Prostate gland (tissue), 2 donors: Measurements from ENCODE around the gene SPOCK1.

Source experiments
- POLR2A ChIP-seq: fragments of 450-650 bp; IDR thresholded peaks from one replicate; pipeline ENCODE4 v1.6.1; 2016; ENCODE audit warnings: antibody characterized with exemption, mild to moderate bottlenecking
- POLR2AphosphoS5 ChIP-seq: sonication (generic); formaldehyde crosslinking; IDR thresholded peaks from one replicate; pipeline ENCODE4 v1.6.1; 2017; ENCODE audit warnings: antibody characterized with exemption
- TF ChIP-seq, protein P1 (sequence below), 4 experiments: fragments of 200-600 bp in 2 of 4; fragments of 450-650 bp in 2 of 4; sonication (generic) in 2 of 4; IDR thresholded peaks; 1 replicate in 3 of 4; 2 replicates in 1 of 4; pipeline ENCODE4 v1.5.1; 2016 to 2019; ENCODE audit warnings: antibody characterized with exemption in 4 of 4, mild to moderate bottlenecking in 2 of 4, moderate library complexity in 2 of 4

DNA sequence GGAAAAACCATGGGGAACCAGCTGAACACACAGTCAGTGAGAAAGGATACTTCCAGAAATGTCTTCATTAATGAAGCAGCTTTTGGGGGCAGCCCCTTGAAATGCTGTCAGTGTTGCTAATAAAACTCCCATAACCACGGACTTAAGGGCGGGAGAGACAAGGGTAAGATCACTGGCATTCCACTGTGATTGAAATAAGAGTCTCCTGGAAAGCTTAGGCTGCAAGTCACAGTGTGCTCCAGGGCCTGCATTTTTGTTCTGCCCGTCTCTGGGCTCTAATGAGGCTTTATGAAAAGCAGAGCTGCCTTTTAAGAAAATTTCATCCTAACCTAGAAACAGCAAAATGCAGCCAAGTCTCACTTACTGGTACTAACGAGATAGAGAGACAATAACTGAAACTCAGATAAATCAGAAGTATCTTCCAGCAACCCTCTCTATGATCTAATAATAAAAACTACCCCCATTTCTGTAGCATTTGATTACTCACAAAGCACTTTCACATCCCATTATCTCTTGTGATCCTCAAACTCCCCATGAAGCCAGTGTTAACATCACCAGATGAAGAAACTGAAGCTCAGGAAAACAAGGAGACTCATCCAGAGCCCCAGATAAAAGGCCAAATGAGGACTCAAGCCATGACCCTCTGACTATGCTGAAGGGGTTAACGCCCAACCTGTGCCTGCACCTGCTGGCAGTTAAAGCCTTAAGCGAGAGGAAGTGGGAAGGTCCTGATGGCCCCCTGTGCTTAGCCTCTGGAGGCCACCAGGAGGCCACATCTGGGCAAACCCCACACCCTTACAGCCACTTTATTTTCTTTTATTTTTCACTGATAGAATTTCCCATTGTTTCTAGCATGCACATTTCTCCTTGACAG lies 37.5 kb downstream of the SPOCK1 start:
- TF ChIP-seq POLR2AphosphoS5, result no peak
- TF ChIP-seq, protein P1, sequence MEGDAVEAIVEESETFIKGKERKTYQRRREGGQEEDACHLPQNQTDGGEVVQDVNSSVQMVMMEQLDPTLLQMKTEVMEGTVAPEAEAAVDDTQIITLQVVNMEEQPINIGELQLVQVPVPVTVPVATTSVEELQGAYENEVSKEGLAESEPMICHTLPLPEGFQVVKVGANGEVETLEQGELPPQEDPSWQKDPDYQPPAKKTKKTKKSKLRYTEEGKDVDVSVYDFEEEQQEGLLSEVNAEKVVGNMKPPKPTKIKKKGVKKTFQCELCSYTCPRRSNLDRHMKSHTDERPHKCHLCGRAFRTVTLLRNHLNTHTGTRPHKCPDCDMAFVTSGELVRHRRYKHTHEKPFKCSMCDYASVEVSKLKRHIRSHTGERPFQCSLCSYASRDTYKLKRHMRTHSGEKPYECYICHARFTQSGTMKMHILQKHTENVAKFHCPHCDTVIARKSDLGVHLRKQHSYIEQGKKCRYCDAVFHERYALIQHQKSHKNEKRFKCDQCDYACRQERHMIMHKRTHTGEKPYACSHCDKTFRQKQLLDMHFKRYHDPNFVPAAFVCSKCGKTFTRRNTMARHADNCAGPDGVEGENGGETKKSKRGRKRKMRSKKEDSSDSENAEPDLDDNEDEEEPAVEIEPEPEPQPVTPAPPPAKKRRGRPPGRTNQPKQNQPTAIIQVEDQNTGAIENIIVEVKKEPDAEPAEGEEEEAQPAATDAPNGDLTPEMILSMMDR (IDR thresholded peaks at IDR 0.05), result no peak
- no peak for TF ChIP-seq POLR2A
